Hepatocyte (in vitro differentiated cells): ENCODE data around the gene MAGI2. TPM values are rescaled to one million over a fixed set of nuclear protein-coding genes. Genes with fewer than 3 reads are reported as not detected.

ENCODE experiments used
- DNase-seq: peaks from one replicate; pipeline ENCODE4 v3.0.0-alpha.2; 2016; ENCODE audit warnings: low spot score
- H2AFZ ChIP-seq: fragments of 200-600 bp; sonication (generic); 2 replicates; pipeline ENCODE4 v1.6.0; 2016; ENCODE audit warnings: antibody characterized with exemption, mild to moderate bottlenecking
- H3K27ac ChIP-seq: fragments of 200-600 bp; sonication (generic); 2 replicates; pipeline ENCODE4 v1.5.1; 2016; ENCODE audit warnings: mild to moderate bottlenecking
- H3K27me3 ChIP-seq: fragments of 200-600 bp; sonication (generic); 2 replicates; pipeline ENCODE4 v1.6.1; 2016
- H3K36me3 ChIP-seq: fragments of 200-600 bp; sonication (generic); replicated peaks from 2 replicates; pipeline ENCODE4 v1.5.1; 2016; ENCODE audit warnings: low read depth; ENCODE audit not compliant: insufficient read depth
- H3K4me1 ChIP-seq: fragments of 200-600 bp; sonication (generic); 2 replicates; pipeline ENCODE4 v1.5.1; 2016; ENCODE audit warnings: mild to moderate bottlenecking, moderate library complexity; ENCODE audit not compliant: insufficient read depth
- H3K4me2 ChIP-seq: fragments of 200-600 bp; sonication (generic); 2 replicates; pipeline ENCODE4 v1.6.0; 2016
- H3K4me3 ChIP-seq: fragments of 200-600 bp; sonication (generic); 2 replicates; pipeline ENCODE4 v1.5.1; 2016; ENCODE audit warnings: mild to moderate bottlenecking
- H3K79me2 ChIP-seq: fragments of 200-600 bp; sonication (generic); 2 replicates; pipeline ENCODE4 v1.6.0; 2017; ENCODE audit warnings: mild to moderate bottlenecking
- H3K9me2 ChIP-seq: fragments of 200-600 bp; sonication (generic); replicated peaks from 2 replicates; pipeline ENCODE4 v1.6.0; 2017; ENCODE audit warnings: mild to moderate bottlenecking; ENCODE audit not compliant: insufficient read depth
- H3K9me3 ChIP-seq: fragments of 200-600 bp; sonication (generic); 2 replicates; pipeline ENCODE4 v1.5.1; 2016; ENCODE audit warnings: low read depth, mild to moderate bottlenecking
- H4K20me1 ChIP-seq: fragments of 200-600 bp; sonication (generic); 2 replicates; pipeline ENCODE4 v1.6.0; 2016; ENCODE audit warnings: mild to moderate bottlenecking; ENCODE audit not compliant: insufficient read depth, poor library complexity, severe bottlenecking
- CTCF ChIP-seq: fragments of 200-600 bp; sonication (generic); IDR thresholded peaks from 2 replicates; pipeline ENCODE4 v1.5.1; 2016; ENCODE audit warnings: antibody characterized with exemption, mild to moderate bottlenecking; ENCODE audit not compliant: poor library complexity
- EZH2 ChIP-seq: fragments of 200-600 bp; sonication (generic); IDR thresholded peaks from 2 replicates; pipeline ENCODE4 v1.6.1; 2016; ENCODE audit warnings: antibody characterized with exemption, mild to moderate bottlenecking, borderline replicate concordance
- EZH2phosphoT487 ChIP-seq: fragments of 200-600 bp; sonication (generic); IDR thresholded peaks from one replicate; pipeline ENCODE4 v1.6.1; 2018; ENCODE audit warnings: antibody characterized with exemption, mild to moderate bottlenecking, low read depth, moderate library complexity; ENCODE audit not compliant: unreplicated experiment, severe bottlenecking
- WGBS: methylation state at CpG from one replicate; pipeline ENCODE4 v1.1.6; 2016; ENCODE audit warnings: low lambda C conversion rate; ENCODE audit errors: missing lambda C conversion rate; 5-methylcytosine and 5-hydroxymethylcytosine counted together
- polyA plus RNA-seq: library from polyadenylated mRNA; unstranded; fragments of >200 nt; fragmentation: Nextera tagmentation; extraction: Ambion mirVana; gene quantifications from 2 replicates; pipeline ENCODE4 v1.2.1, GENCODE V29; 2016
- total RNA-seq: library from RNA; depleted of rRNA; stranded (reverse); fragments of >200 nt; gene quantifications from 2 replicates; pipeline ENCODE4 v1.2.3, GENCODE V29; 2014

The MAGI2 gene
- total and polyA plus RNA-seq, 2 experiments from 2014 or later: 3.1 to 6.7 TPM

- TF ChIP-seq CTCF: no peak
- no peak for TF ChIP-seq EZH2phosphoT487
- no peak for TF ChIP-seq EZH2
- Histone ChIP-seq H3K9me3 (no peaks in the 10 kb centered on the region), H3K4me2 (no peak overlapping the region), H3K27ac (no peak overlapping the region), H3K27me3 (no peaks in the 10 kb centered on the region), H3K4me1 (no peaks in the 10 kb centered on the region), H2AFZ (no peak overlapping the region), H3K9me2 (no peaks in the 10 kb centered on the region), H4K20me1 (no peaks in the 10 kb centered on the region), H3K4me3 (no peak overlapping the region), H3K79me2 (no peaks in the 10 kb centered on the region), H3K36me3 (no peaks in the 10 kb centered on the region)
- no peak for DNase-seq
- WGBS: 49% methylated on average over 3 of the region's 3 CpGs
These were observed 558.1 kb downstream of the MAGI2 start for GRCh38 chr7:78895393-78895792.

GRCh38 chr7:78879206-78879605, 574.3 kb downstream of the MAGI2 start:
- H3K9me2 ChIP-seq: no peaks in the 10 kb centered on the region
- DNase-seq: no peak
- H3K4me1 ChIP-seq: no peaks in the 10 kb centered on the region
- no peaks in the 10 kb centered on the region for H3K79me2 ChIP-seq
- H2AFZ ChIP-seq: no peak overlapping the region
- H3K4me2 ChIP-seq: no peak overlapping the region
- H3K27me3 ChIP-seq: no peaks in the 10 kb centered on the region
- H3K27ac ChIP-seq: no peak overlapping the region
- WGBS: 92% methylated on average over 1 of the region's 1 CpG
- H4K20me1 ChIP-seq: no peaks in the 10 kb centered on the region
- H3K36me3 ChIP-seq: no peaks in the 10 kb centered on the region
- peaks cover 3% of the 10 kb centered on the region for H3K9me3 ChIP-seq
- no peak for TF ChIP-seq EZH2phosphoT487
- no peak overlapping the region for H3K4me3 ChIP-seq

- Histone ChIP-seq H4K20me1 (no peaks in the 10 kb centered on the region), H3K79me2 (no peaks in the 10 kb centered on the region), H3K36me3 (no peaks in the 10 kb centered on the region), H3K4me2 (no peak overlapping the region), H3K27ac (no peak overlapping the region), H3K27me3 (no peaks in the 10 kb centered on the region), H2AFZ (no peak overlapping the region), H3K9me3 (no peaks in the 10 kb centered on the region), H3K9me2 (no peaks in the 10 kb centered on the region), H3K4me3 (no peak overlapping the region), H3K4me1 (no peaks in the 10 kb centered on the region)
- WGBS: 75% methylated on average over 5 of the region's 5 CpGs
- DNase-seq: no peak
- TF ChIP-seq EZH2 (no peak), EZH2phosphoT487 (no peak), CTCF (no peak)
These were observed 580.4 kb downstream of the MAGI2 start for GRCh38 chr7:78873117-78873516.

GRCh38 chr7:78864339-78864738, 589.1 kb downstream of the MAGI2 start:
- no peak for DNase-seq
- no peak overlapping the region for H3K27ac ChIP-seq
- H3K27me3 ChIP-seq: no peaks in the 10 kb centered on the region
- no peak overlapping the region for H3K4me2 ChIP-seq
- H3K36me3 ChIP-seq: no peaks in the 10 kb centered on the region
- H3K79me2 ChIP-seq: no peaks in the 10 kb centered on the region
- TF ChIP-seq CTCF (no peak), EZH2phosphoT487 (no peak), EZH2 (no peak)
- no peak overlapping the region for H3K4me3 ChIP-seq
- H3K4me1 ChIP-seq: peaks cover 10% of the 10 kb centered on the region
- H3K9me2 ChIP-seq: no peaks in the 10 kb centered on the region
- H2AFZ ChIP-seq: no peak overlapping the region
- H3K9me3 ChIP-seq: no peaks in the 10 kb centered on the region
- H4K20me1 ChIP-seq: no peaks in the 10 kb centered on the region
